ENCODE data around the gene DOCK4.

- TF ChIP-seq BCL11A (IDR thresholded peaks at IDR 0.05; ENCODE audit: low read depth in 2 of 2, low read length in 2 of 2) (no peak), CEBPB (IDR thresholded peaks at IDR 0.05; ENCODE audit: low read depth, low read length) (no peak), EP300 (IDR thresholded peaks at IDR 0.05; ENCODE audit: borderline replicate concordance in 1 of 2, low read depth in 2 of 2, low read length in 2 of 2) (no peak), CHD2 (IDR thresholded peaks at IDR 0.05; ENCODE audit: low read length) (no peak), SP2 (IDR thresholded peaks at IDR 0.05; ENCODE audit: low read length) (no peak), CHD1 (IDR thresholded peaks at IDR 0.05; ENCODE audit: low read depth, low read length) (no peak), BRCA1 (IDR thresholded peaks at IDR 0.05; ENCODE audit: low read depth, low read length) (no peak), JUN (IDR thresholded peaks at IDR 0.05; ENCODE audit: low read depth, low read length) (no peak), POLR2AphosphoS5 (IDR thresholded peaks at IDR 0.05; ENCODE audit: low read depth, low read length) (no peak), EZH2 (IDR thresholded peaks at IDR 0.05; ENCODE audit: low read depth, low read length, severe bottlenecking) (no peak), CTCF (IDR thresholded peaks at IDR 0.05; ENCODE audit: control extremely low read depth in 1 of 3, insufficient read depth in 1 of 3, low read depth in 1 of 3, low read length in 3 of 3) (no peak), RFX5 (IDR thresholded peaks at IDR 0.05; ENCODE audit: borderline replicate concordance, low read depth, low read length) (no peak), CTBP2 (IDR thresholded peaks at IDR 0.05; ENCODE audit: borderline replicate concordance, insufficient read depth, insufficient read length, low read length) (no peak)
These were observed 208.7 kb downstream of the DOCK4 start for GRCh38 chr7:111997546-111997945.

Data from H1 (cell line).